ENCODE results near the gene F2RL1.
"Not testable (repeated sequence)": the region's sequence is repeated elsewhere in the genome, so short reads cannot be mapped to it uniquely, and the experiment has no call there.

The F2RL1 gene

GRCh38 chr5:76855961-76856360 lies 37.1 kb downstream of the F2RL1 start:
- H3K79me2 ChIP-seq (ENCODE audit: low read length) = no peaks in the 10 kb centered on the region
- H3K9me3 ChIP-seq (ENCODE audit: insufficient read depth, low read length) = no peaks in the 10 kb centered on the region
- no peak overlapping the region for H3K27ac ChIP-seq (ENCODE audit: low read length)
- no peak overlapping the region for H3K9ac ChIP-seq (ENCODE audit: low read length)
- H3K27me3 ChIP-seq (ENCODE audit: low read depth, low read length) = no peaks in the 10 kb centered on the region
- H3K36me3 ChIP-seq (replicated peaks; ENCODE audit: low read depth, low read length) = no peaks in the 10 kb centered on the region
- TF ChIP-seq, protein P1, sequence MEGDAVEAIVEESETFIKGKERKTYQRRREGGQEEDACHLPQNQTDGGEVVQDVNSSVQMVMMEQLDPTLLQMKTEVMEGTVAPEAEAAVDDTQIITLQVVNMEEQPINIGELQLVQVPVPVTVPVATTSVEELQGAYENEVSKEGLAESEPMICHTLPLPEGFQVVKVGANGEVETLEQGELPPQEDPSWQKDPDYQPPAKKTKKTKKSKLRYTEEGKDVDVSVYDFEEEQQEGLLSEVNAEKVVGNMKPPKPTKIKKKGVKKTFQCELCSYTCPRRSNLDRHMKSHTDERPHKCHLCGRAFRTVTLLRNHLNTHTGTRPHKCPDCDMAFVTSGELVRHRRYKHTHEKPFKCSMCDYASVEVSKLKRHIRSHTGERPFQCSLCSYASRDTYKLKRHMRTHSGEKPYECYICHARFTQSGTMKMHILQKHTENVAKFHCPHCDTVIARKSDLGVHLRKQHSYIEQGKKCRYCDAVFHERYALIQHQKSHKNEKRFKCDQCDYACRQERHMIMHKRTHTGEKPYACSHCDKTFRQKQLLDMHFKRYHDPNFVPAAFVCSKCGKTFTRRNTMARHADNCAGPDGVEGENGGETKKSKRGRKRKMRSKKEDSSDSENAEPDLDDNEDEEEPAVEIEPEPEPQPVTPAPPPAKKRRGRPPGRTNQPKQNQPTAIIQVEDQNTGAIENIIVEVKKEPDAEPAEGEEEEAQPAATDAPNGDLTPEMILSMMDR (IDR thresholded peaks at IDR 0.05; ENCODE audit: low read depth, low read length) = no peak
- no peak for TF ChIP-seq EZH2phosphoT487 (IDR thresholded peaks at IDR 0.05; ENCODE audit: low read depth)
- no peak overlapping the region for H3K4me3 ChIP-seq (ENCODE audit: low read length)
- peaks cover 5% of the 10 kb centered on the region; the same call in 1 of the 2 replicates for H3K4me1 ChIP-seq (ENCODE audit: low read length)
- H2AFZ ChIP-seq (ENCODE audit: low read depth, low read length) = peak overlapping the region; percentile 30; the same call in 1 of the 2 replicates
- no peak overlapping the region for H3K4me2 ChIP-seq (ENCODE audit: low read length)
- no peaks in the 10 kb centered on the region for H4K20me1 ChIP-seq (ENCODE audit: insufficient read depth, low read length)

- H3K9me3 ChIP-seq (ENCODE audit: insufficient read depth, low read length); H3K4me3 ChIP-seq (ENCODE audit: low read length); H3K36me3 ChIP-seq (replicated peaks; ENCODE audit: low read depth, low read length); H3K4me1 ChIP-seq (ENCODE audit: low read length); H3K27me3 ChIP-seq (ENCODE audit: low read depth, low read length); H3K4me2 ChIP-seq (ENCODE audit: low read length); H3K79me2 ChIP-seq (ENCODE audit: low read length); H4K20me1 ChIP-seq (ENCODE audit: insufficient read depth, low read length); H3K27ac ChIP-seq (ENCODE audit: low read length); H3K9ac ChIP-seq (ENCODE audit: low read length); H2AFZ ChIP-seq (ENCODE audit: low read depth, low read length): not testable (repeated sequence)
Measured at GRCh38 chr5:76856800-76857199, 38.0 kb downstream of the F2RL1 start.

GRCh38 chr5:76859591-76860247 lies 40.9 kb downstream of the F2RL1 start:
- no peaks in the 10 kb centered on the region for H3K79me2 ChIP-seq (ENCODE audit: low read length)
- no peaks in the 10 kb centered on the region for H3K27me3 ChIP-seq (ENCODE audit: low read depth, low read length)
- H3K4me3 ChIP-seq (ENCODE audit: low read length) = no peak overlapping the region
- H3K4me1 ChIP-seq (ENCODE audit: low read length) = peaks cover 5% of the 10 kb centered on the region; the same call in 1 of the 2 replicates
- no peak overlapping the region for H3K27ac ChIP-seq (ENCODE audit: low read length)
- no peaks in the 10 kb centered on the region for H3K36me3 ChIP-seq (replicated peaks; ENCODE audit: low read depth, low read length)
- no peak overlapping the region for H3K9ac ChIP-seq (ENCODE audit: low read length)
- TF ChIP-seq, protein P1 (IDR thresholded peaks at IDR 0.05; ENCODE audit: low read depth, low read length) = no peak
- no peak for TF ChIP-seq EZH2phosphoT487 (IDR thresholded peaks at IDR 0.05; ENCODE audit: low read depth)
- no peak overlapping the region for H3K4me2 ChIP-seq (ENCODE audit: low read length)
- H2AFZ ChIP-seq (ENCODE audit: low read depth, low read length) = no peak overlapping the region
- H4K20me1 ChIP-seq (ENCODE audit: insufficient read depth, low read length) = no peaks in the 10 kb centered on the region
- H3K9me3 ChIP-seq (ENCODE audit: insufficient read depth, low read length) = no peaks in the 10 kb centered on the region

GRCh38 chr5:76861612-76862011 lies 42.8 kb downstream of the F2RL1 start:
- H3K79me2 ChIP-seq (ENCODE audit: low read length) = no peaks in the 10 kb centered on the region
- H3K4me1 ChIP-seq (ENCODE audit: low read length) = no peaks in the 10 kb centered on the region
- no peak overlapping the region for H2AFZ ChIP-seq (ENCODE audit: low read depth, low read length)
- no peaks in the 10 kb centered on the region for H4K20me1 ChIP-seq (ENCODE audit: insufficient read depth, low read length)
- TF ChIP-seq, protein P1 (IDR thresholded peaks at IDR 0.05; ENCODE audit: low read depth, low read length) = no peak
- H3K9me3 ChIP-seq (ENCODE audit: insufficient read depth, low read length) = no peaks in the 10 kb centered on the region
- H3K27ac ChIP-seq (ENCODE audit: low read length) = no peak overlapping the region
- H3K27me3 ChIP-seq (ENCODE audit: low read depth, low read length) = no peaks in the 10 kb centered on the region
- H3K4me2 ChIP-seq (ENCODE audit: low read length) = no peak overlapping the region
- no peaks in the 10 kb centered on the region for H3K36me3 ChIP-seq (replicated peaks; ENCODE audit: low read depth, low read length)
- H3K4me3 ChIP-seq (ENCODE audit: low read length) = no peak overlapping the region
- no peak overlapping the region for H3K9ac ChIP-seq (ENCODE audit: low read length)
